Epithelial cell of esophagus (primary cell): Measurements from ENCODE around the gene BTBD1.
"Not testable (repeated sequence)": the region's sequence is repeated elsewhere in the genome, so short reads cannot be mapped to it uniquely, and the experiment has no call there.

Source experiments
- DNase-seq: peaks from one replicate; pipeline ENCODE4 v3.0.0; 2010; ENCODE audit warnings: low read depth
- H3K4me3 ChIP-seq: 2 replicates; pipeline ENCODE4 v1.5.1; 2011; ENCODE audit warnings: mild to moderate bottlenecking, low read length, control low read depth
- TF ChIP-seq, protein P1 (sequence below): IDR thresholded peaks from 2 replicates; pipeline ENCODE4 v1.5.1; 2011; ENCODE audit warnings: low read depth, mild to moderate bottlenecking, low read length, control low read depth, inconsistent platforms; ENCODE audit not compliant: insufficient read depth; ENCODE audit errors: missing control alignments

Gene BTBD1

DNA sequence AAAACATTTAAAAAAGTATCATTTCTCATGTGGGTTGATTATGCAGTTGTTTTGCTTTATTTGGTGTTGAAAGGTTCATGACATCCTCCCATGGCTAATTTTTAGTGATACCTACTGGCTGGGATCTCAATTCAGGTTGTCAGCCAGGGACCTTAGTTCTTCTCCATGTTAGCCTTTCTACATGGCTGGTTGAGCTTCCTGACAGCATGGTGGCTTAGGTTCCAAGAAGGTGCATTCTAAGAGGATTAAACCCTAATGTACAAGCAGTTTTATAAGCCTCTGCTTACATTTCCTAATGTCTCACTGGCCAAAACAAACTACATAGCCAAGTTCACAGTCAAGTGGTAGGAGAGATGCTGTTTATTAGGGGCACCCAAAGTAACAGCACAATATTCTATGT lies 31.0 kb upstream of the BTBD1 start:
- TF ChIP-seq, protein P1, sequence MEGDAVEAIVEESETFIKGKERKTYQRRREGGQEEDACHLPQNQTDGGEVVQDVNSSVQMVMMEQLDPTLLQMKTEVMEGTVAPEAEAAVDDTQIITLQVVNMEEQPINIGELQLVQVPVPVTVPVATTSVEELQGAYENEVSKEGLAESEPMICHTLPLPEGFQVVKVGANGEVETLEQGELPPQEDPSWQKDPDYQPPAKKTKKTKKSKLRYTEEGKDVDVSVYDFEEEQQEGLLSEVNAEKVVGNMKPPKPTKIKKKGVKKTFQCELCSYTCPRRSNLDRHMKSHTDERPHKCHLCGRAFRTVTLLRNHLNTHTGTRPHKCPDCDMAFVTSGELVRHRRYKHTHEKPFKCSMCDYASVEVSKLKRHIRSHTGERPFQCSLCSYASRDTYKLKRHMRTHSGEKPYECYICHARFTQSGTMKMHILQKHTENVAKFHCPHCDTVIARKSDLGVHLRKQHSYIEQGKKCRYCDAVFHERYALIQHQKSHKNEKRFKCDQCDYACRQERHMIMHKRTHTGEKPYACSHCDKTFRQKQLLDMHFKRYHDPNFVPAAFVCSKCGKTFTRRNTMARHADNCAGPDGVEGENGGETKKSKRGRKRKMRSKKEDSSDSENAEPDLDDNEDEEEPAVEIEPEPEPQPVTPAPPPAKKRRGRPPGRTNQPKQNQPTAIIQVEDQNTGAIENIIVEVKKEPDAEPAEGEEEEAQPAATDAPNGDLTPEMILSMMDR: no peak
- no peak overlapping the region for H3K4me3 ChIP-seq
- DNase-seq: no peak

DNA sequence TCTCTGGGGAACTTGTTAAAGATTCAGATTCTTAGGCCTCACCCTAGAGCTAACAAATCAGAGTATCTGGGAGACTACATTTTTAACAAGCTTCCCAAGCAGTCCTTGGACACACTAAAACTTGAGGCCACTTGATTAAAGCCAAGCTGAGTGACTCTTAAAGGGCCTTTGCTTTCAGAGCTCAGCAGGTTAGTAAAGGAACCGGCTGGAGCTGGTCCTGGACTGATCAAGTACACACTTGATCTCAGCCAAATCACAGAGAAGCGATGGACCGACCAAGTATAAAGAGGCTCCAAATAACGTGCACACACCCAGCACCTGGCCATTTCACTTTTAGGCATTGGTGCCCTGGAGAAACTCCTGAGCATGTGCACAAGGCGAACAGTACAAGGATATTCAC lies 27.5 kb upstream of the BTBD1 start:
- DNase-seq: no peak
- TF ChIP-seq, protein P1: no peak
- H3K4me3 ChIP-seq: no peak overlapping the region

GRCh38 chr15:83092309-83092976 lies 25.4 kb upstream of the BTBD1 start:
- H3K4me3 ChIP-seq: no peak overlapping the region
- DNase-seq: peak; percentile 85
- TF ChIP-seq, protein P1: no peak

DNA sequence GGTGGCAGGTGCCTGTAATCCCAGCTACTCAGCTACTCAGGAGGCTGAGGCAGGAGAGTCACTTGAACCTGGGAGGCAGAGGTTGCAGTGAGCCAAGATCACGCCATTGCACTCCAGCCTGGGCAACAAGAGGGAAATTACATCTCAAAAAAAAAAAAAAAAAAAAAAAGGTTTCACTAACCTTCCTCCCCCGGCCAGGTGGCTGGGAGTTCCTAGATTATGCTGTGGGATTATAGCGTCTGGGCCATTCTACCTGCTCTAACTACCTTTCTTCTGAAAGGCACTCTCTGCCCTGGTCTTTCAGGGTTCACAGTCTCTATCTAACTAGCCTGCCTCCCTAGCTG lies 24.9 kb upstream of the BTBD1 start:
- not testable (repeated sequence) for DNase-seq

GRCh38 chr15:83090465-83090864 lies 23.4 kb upstream of the BTBD1 start:
- no peak for DNase-seq
- TF ChIP-seq, protein P1: no peak
- no peak overlapping the region for H3K4me3 ChIP-seq

More for the DNA sequence above, 24.9 kb upstream of the BTBD1 start:
- not testable (repeated sequence) for H3K4me3 ChIP-seq

- DNase-seq: no peak
- TF ChIP-seq, protein P1: no peak
- H3K4me3 ChIP-seq: no peak overlapping the region
Measured at GRCh38 chr15:83088876-83089275, 21.8 kb upstream of the BTBD1 start.

DNA sequence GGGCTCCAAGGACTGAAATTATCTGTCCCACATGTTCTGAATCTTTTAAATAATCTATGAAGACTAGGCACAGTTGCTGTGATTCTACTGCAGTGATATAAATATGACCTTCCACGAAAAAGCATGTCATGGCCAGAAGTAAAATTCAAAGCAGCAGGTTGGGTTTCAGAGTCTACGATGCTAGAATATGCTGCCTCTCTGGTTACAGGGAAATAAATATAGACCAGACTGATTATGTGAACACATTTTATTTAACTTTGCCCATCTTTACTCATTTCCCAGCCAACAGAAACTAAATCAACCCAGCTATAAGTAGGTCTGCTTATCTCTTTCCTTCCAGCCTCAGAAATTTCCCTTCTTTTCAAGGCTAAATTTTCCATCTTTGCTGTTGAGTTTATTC lies 20.5 kb upstream of the BTBD1 start:
- no peak overlapping the region for H3K4me3 ChIP-seq
- TF ChIP-seq, protein P1: no peak
- no peak for DNase-seq

GRCh38 chr15:83085864-83086552 lies 19.0 kb upstream of the BTBD1 start:
- not testable (repeated sequence) for DNase-seq, H3K4me3 ChIP-seq

GRCh38 chr15:83085461-83085860 lies 18.4 kb upstream of the BTBD1 start:
- H3K4me3 ChIP-seq, DNase-seq: not testable (repeated sequence)
